Measurements from ENCODE around the gene GREM1.

Gene GREM1

DNA sequence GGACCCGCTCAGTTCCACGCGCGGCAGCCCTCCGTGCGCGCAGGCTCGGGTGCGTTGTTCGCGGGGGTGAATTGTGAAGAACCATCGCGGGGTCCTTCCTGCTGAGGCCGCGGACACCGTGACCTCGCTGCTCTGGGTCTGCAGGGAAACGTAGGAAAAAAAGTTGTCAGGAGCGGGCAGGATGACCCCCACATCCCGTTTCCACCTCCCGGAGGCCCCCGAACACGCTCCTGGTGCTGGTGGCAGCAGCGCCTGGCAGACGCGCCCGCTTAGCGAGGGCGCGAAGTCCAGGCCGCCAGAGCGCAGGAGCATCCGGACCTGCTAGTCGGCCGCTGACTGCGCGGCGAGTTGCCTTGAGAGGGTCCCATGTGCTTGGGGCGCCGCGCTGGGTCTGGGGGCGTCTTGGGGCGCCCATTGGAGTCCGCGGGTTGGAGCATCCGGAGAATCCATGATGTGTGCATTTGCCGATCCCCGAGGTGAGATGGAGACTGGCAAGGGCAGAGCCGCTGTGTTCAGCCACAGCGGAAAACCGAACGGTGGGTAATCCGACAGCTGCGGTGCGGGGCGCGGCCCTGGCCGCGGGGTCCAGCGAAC, 520 bp downstream of the GREM1 start:
- no peak overlapping the region for H3K4me3 ChIP-seq (ENCODE audit: low read depth in 1 of 2, low read length in 1 of 2)
- no peak overlapping the region for H3K27ac ChIP-seq
- H3K4me1 ChIP-seq (ENCODE audit: control insufficient read depth in 1 of 2, insufficient read depth in 1 of 2, low read depth in 1 of 2, low read length in 1 of 2), result peaks cover 4 to 23% of the 10 kb centered on the region in 2 experiments
- no peaks in the 10 kb centered on the region for H3K9me3 ChIP-seq
- H3K27me3 ChIP-seq, result peaks cover 100% of the 10 kb centered on the region
- no peaks in the 10 kb centered on the region for H3K36me3 ChIP-seq
- TF ChIP-seq, protein P1, sequence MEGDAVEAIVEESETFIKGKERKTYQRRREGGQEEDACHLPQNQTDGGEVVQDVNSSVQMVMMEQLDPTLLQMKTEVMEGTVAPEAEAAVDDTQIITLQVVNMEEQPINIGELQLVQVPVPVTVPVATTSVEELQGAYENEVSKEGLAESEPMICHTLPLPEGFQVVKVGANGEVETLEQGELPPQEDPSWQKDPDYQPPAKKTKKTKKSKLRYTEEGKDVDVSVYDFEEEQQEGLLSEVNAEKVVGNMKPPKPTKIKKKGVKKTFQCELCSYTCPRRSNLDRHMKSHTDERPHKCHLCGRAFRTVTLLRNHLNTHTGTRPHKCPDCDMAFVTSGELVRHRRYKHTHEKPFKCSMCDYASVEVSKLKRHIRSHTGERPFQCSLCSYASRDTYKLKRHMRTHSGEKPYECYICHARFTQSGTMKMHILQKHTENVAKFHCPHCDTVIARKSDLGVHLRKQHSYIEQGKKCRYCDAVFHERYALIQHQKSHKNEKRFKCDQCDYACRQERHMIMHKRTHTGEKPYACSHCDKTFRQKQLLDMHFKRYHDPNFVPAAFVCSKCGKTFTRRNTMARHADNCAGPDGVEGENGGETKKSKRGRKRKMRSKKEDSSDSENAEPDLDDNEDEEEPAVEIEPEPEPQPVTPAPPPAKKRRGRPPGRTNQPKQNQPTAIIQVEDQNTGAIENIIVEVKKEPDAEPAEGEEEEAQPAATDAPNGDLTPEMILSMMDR (IDR thresholded peaks at IDR 0.05), result no peak

DNA sequence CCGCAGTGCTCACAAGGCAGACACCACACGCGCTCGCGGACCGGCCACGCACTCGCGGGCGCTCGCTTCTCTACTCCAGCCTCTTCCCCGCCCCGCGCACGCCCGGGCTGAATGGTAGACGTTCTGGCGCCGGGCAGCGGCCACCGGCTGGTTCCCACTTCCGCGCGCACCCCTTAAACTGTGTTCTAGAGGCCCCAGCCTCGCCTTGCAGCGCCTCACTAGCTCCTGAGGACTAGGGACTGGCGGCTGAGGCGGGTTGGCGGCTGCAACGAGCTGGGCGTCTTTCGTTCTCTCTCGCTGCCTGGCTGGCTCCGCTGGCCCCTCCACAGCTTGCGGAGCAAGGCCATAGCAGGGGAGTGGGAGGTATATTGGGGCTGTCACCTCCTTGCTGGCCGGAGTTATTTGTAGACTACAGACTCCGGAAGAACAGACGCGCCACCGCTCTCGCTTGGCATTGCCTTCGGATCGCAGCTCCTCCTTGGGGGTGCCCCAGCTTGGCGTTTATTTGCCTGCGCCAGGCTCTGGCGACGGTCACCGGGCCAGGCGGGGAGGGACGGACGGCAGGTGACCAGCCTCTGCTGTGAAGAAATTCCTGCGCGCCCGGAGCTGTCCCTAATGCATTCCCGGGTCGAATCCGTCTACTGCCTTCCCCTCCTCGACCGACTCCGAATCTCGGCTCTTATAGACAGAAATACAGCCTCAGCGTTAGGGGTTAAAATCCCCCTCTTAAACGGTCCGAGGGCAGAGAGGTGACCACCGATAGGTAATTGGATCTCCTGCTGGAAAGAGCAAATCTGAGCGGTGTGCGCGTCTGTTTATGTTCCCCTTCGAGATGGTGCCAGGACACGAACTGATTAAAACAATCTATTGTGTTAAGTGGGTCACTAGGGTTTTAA, 1.3 kb downstream of the GREM1 start:
- TF ChIP-seq, protein P1 (IDR thresholded peaks at IDR 0.05), result no peak
- H3K36me3 ChIP-seq, result no peaks in the 10 kb centered on the region
- peaks cover 4 to 23% of the 10 kb centered on the region in 2 experiments for H3K4me1 ChIP-seq (ENCODE audit: control insufficient read depth in 1 of 2, insufficient read depth in 1 of 2, low read depth in 1 of 2, low read length in 1 of 2)
- no peak overlapping the region for H3K4me3 ChIP-seq (ENCODE audit: low read depth in 1 of 2, low read length in 1 of 2)
- H3K9me3 ChIP-seq, result no peaks in the 10 kb centered on the region
- H3K27ac ChIP-seq, result no peak overlapping the region
- H3K27me3 ChIP-seq, result peaks cover 100% of the 10 kb centered on the region

DNA sequence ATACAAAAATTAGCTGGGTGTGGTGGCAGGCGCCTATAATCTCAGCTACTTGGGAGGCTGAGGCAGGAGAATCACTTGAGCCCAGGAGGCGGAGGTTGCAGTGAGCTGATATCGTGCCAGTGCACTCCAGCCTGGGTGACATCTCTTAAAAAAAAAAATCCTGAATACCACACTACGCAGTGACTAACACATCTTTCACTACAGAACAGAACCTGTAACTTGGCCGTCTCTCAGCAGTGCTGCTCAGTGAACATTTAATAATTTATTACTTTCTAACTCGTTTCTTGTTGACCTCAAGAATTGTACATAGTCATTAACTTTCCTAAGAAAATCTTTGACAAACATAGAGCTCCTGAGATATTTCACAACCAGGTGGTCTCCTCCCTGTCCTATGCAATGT, 3.8 kb downstream of the GREM1 start:
- TF ChIP-seq, protein P1 (IDR thresholded peaks at IDR 0.05), result no peak
- H3K9me3 ChIP-seq, result no peaks in the 10 kb centered on the region
- no peaks in the 10 kb centered on the region for H3K36me3 ChIP-seq
- H3K27me3 ChIP-seq, result peaks cover 90% of the 10 kb centered on the region
- H3K4me3 ChIP-seq (ENCODE audit: low read depth in 1 of 2, low read length in 1 of 2), result no peak overlapping the region
- H3K4me1 ChIP-seq (ENCODE audit: control insufficient read depth in 1 of 2, insufficient read depth in 1 of 2, low read depth in 1 of 2, low read length in 1 of 2), result peaks cover 4 to 23% of the 10 kb centered on the region in 2 experiments
- no peak overlapping the region for H3K27ac ChIP-seq

DNA sequence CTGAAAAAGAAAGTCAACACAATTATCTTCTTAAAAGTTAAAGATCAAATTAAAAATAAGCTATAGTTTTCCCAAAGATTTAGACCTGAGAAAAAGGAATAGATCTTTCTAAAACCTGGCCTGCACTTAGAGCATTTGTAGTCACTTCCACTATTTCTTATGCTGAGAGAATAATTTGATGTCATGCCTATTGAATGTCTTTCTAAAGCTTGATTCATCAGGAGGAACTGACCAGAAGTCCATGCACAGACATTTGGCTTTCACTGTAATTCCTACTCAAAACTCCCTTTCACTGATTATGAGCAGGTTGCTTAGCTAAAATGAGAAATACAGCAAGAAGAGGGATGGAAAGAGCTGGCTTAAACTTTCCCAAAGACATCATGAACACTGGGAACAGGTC, 4.3 kb downstream of the GREM1 start:
- no peaks in the 10 kb centered on the region for H3K36me3 ChIP-seq
- no peak overlapping the region for H3K4me3 ChIP-seq (ENCODE audit: low read depth in 1 of 2, low read length in 1 of 2)
- peaks cover 85% of the 10 kb centered on the region for H3K27me3 ChIP-seq
- H3K4me1 ChIP-seq (ENCODE audit: control insufficient read depth in 1 of 2, insufficient read depth in 1 of 2, low read depth in 1 of 2, low read length in 1 of 2), result peaks cover under 1 to 18% of the 10 kb centered on the region in 2 experiments
- H3K27ac ChIP-seq, result no peak overlapping the region
- TF ChIP-seq, protein P1 (IDR thresholded peaks at IDR 0.05), result no peak
- no peaks in the 10 kb centered on the region for H3K9me3 ChIP-seq

DNA sequence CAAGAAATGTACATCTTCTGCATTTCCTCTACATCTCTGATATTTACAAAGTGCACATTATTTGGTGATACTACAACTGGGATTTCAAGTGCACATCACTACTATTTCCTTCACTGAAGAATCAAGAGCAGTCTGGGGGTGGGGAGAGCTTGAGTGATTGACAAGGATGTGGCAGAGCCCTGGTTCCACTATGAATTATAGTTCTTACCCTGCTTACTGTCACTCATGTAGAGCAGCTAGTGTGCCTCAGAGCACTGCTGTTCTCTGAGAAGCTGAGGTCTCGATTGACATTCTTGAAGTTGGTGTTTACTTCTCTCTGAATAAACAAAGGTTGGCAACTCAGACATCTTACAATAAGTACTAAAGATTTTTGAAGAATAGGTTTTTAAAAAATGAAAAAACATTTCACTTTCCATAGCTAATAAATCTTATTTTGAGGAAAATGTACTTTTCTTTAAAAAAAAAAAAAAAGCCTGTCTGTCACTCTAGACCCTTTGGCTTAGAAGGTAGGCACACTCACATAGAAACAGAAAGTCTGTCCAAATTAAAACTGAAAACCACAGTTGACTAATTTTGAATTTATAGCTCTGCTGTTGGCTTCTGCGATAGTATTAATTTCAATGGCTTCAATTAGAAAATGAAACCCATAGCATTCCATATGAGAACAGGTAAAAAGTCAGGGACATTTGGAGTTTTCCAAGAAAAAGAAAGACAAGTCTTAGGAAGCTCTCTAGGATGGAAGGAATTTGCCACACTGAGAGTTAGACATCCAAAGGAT, 5.6 kb downstream of the GREM1 start:
- H3K27me3 ChIP-seq, result peaks cover 74% of the 10 kb centered on the region
- TF ChIP-seq, protein P1 (IDR thresholded peaks at IDR 0.05), result no peak
- no peaks in the 10 kb centered on the region for H3K36me3 ChIP-seq
- no peaks in the 10 kb centered on the region for H3K9me3 ChIP-seq
- H3K4me1 ChIP-seq (ENCODE audit: control insufficient read depth in 1 of 2, insufficient read depth in 1 of 2, low read depth in 1 of 2, low read length in 1 of 2), result peaks cover 0 to 5% of the 10 kb centered on the region in 2 experiments
- H3K27ac ChIP-seq, result no peak overlapping the region
- no peak overlapping the region for H3K4me3 ChIP-seq (ENCODE audit: low read depth in 1 of 2, low read length in 1 of 2)
